OCI-LY7 (cell line): ENCODE data around the gene SLC8A1.

ENCODE experiments used
- EZH2phosphoT487 ChIP-seq: fragments of 200-600 bp; sonication (generic); IDR thresholded peaks from 2 replicates; pipeline ENCODE4 v1.6.1; 2018; ENCODE audit warnings: low read depth, borderline replicate concordance, mild to moderate bottlenecking, mixed run types, antibody characterized with exemption, low read length, moderate library complexity, mixed read lengths
- TF ChIP-seq, protein P1 (sequence below): fragments of 200-600 bp; sonication (generic); conservative IDR thresholded peaks from 2 replicates; pipeline ENCODE4 v1.5.1; 2014; ENCODE audit warnings: mild to moderate bottlenecking, antibody characterized with exemption, low read length, moderate library complexity, mixed read lengths

DNA sequence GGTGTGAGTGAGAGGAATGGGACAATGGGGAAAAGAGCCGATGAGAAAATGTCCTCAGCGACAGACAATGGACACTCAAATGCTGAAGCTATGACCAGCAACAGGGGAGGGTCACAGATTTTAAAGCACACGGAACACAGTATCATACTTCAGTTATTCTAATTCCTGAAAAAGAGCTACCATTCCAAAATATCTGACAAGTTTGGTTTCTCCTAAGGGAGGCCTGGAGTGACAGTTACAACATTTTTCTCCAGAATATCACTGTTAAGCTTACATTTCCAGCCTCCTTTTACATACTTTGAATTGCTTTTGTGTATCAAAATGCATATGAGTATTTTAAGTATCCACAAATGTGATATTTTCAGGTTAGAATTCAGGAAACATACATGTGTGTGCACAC, 351.2 kb downstream of the SLC8A1 start:
- TF ChIP-seq, protein P1, sequence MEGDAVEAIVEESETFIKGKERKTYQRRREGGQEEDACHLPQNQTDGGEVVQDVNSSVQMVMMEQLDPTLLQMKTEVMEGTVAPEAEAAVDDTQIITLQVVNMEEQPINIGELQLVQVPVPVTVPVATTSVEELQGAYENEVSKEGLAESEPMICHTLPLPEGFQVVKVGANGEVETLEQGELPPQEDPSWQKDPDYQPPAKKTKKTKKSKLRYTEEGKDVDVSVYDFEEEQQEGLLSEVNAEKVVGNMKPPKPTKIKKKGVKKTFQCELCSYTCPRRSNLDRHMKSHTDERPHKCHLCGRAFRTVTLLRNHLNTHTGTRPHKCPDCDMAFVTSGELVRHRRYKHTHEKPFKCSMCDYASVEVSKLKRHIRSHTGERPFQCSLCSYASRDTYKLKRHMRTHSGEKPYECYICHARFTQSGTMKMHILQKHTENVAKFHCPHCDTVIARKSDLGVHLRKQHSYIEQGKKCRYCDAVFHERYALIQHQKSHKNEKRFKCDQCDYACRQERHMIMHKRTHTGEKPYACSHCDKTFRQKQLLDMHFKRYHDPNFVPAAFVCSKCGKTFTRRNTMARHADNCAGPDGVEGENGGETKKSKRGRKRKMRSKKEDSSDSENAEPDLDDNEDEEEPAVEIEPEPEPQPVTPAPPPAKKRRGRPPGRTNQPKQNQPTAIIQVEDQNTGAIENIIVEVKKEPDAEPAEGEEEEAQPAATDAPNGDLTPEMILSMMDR: no peak
- no peak for TF ChIP-seq EZH2phosphoT487
